HepG2 (cell line): ENCODE measurements around the gene BCAN. TPM values are rescaled to one million over a fixed set of nuclear protein-coding genes. Genes with fewer than 3 reads are reported as not detected.
A peak's percentile ranks its signal among the peaks of the same experiment; 100 is the strongest.

Source experiments
- ATAC-seq: fragments of 200-7000 bp; cut with Tn5 transposase; 3 replicates; pipeline ENCODE4 v1.9.1; 2020; ENCODE audit warnings: mild to moderate bottlenecking, moderate library complexity
- BruUV-seq: library from RNA; stranded (reverse); fragments of 400-500 nt; replicated peaks from 2 replicates; lab custom pipeline; 2021; lab: Mats Ljungman, UMichigan
- CTCF ChIA-PET: fragments of 300-600 bp; formaldehyde crosslinking; extraction: SDS; loops from one replicate; lab custom pipeline; 2021; ENCODE audit warnings: low total read pairs, inconsistent platforms, low intra/inter-chr PET ratio; lab: Yijun Ruan, JAX
- POLR2A ChIA-PET: fragments of 350-600 bp; sonication (Branson Sonifier 250); formaldehyde crosslinking; loops from one replicate; lab custom pipeline; 2020; ENCODE audit warnings: antibody characterized with exemption, inconsistent platforms; lab: Yijun Ruan, JAX
- DNase-seq: peaks from one replicate; pipeline ENCODE4 v3.0.0-alpha.2; 2015; ENCODE audit warnings: low spot score
- FAIRE-seq: peaks from 3 replicates; lab custom pipeline; 2011; peaks lifted over from hg19 to GRCh38; lab: Jason Lieb, UNC
- H2AFZ ChIP-seq: one replicate; pipeline ENCODE4 v1.6.1; 2011; ENCODE audit warnings: low read length, inconsistent platforms
- H3K27ac ChIP-seq: fragments of 300-600 bp; 3 replicates; pipeline ENCODE4 v1.8.0; 2011; ENCODE audit warnings: mixed run types, mild to moderate bottlenecking, mixed read lengths, low read length, inconsistent platforms; ENCODE audit not compliant: insufficient read depth; ENCODE audit errors: extremely low read length
- H3K27me3 ChIP-seq, 2 experiments: fragments of 200-600 bp in 1 of 2; 2 replicates in 1 of 2; 3 replicates in 1 of 2; pipeline versions ENCODE4 v1.6.0 to v1.8.0; 2011; ENCODE audit warnings: low read length in 2 of 2, mild to moderate bottlenecking in 2 of 2, moderate library complexity in 2 of 2, inconsistent platforms in 1 of 2; ENCODE audit not compliant: insufficient read depth in 2 of 2, control insufficient read depth in 1 of 2
- H3K36me3 ChIP-seq, 2 experiments: fragments of 200-600 bp in 1 of 2; replicated peaks in 1 of 2; 2 replicates in 1 of 2; 3 replicates in 1 of 2; pipeline versions ENCODE4 v1.5.1 to v1.8.0; 2011; ENCODE audit warnings: low read length in 2 of 2, inconsistent platforms in 1 of 2; ENCODE audit not compliant: insufficient read depth in 2 of 2, control insufficient read depth in 1 of 2
- H3K4me1 ChIP-seq: 2 replicates; pipeline ENCODE4 v1.5.1; 2012; ENCODE audit warnings: low read length, inconsistent platforms; ENCODE audit not compliant: insufficient read depth
- H3K4me2 ChIP-seq: 2 replicates; pipeline ENCODE4 v1.6.0; 2011; ENCODE audit warnings: low read depth, low read length, inconsistent platforms
- H3K4me3 ChIP-seq, 3 experiments: fragments of 200-600 bp in 1 of 3; sonication (generic), shearing (Covaris generic) in 1 of 3; replicated peaks in 1 of 3; 2 replicates each; pipeline ENCODE4 v1.5.1; 2011 to 2016; ENCODE audit warnings: low read length in 3 of 3, inconsistent platforms in 2 of 3, low read depth in 2 of 3, mild to moderate bottlenecking in 2 of 3, control low read depth in 1 of 3, mixed read lengths in 1 of 3; ENCODE audit not compliant: insufficient read depth in 1 of 3
- H3K79me2 ChIP-seq: one replicate; pipeline ENCODE4 v1.6.1; 2011; ENCODE audit warnings: low read length, inconsistent platforms; ENCODE audit not compliant: insufficient read depth
- H3K9ac ChIP-seq: 2 replicates; pipeline ENCODE4 v1.6.0; 2011; ENCODE audit warnings: mild to moderate bottlenecking, low read depth, low read length, inconsistent platforms; ENCODE audit not compliant: insufficient read depth
- H3K9me3 ChIP-seq: 2 replicates; pipeline ENCODE4 v1.5.1; 2012; ENCODE audit warnings: mild to moderate bottlenecking, low read length
- H4K20me1 ChIP-seq: 2 replicates; pipeline ENCODE4 v1.6.0; 2011; ENCODE audit warnings: inconsistent platforms, mild to moderate bottlenecking, low read length, moderate library complexity; ENCODE audit not compliant: insufficient read depth
- AGO1 ChIP-seq: fragments of 200-400 bp; formaldehyde crosslinking; IDR thresholded peaks from 2 replicates; pipeline ENCODE4 v1.6.1; 2017; ENCODE audit warnings: mild to moderate bottlenecking, low read depth, low read length, moderate library complexity; ENCODE audit not compliant: poor library complexity, severe bottlenecking
- CENPT ChIP-seq: sonication (generic); formaldehyde crosslinking; IDR thresholded peaks from 2 replicates; pipeline ENCODE4 v1.8.0; 2022; ENCODE audit warnings: low read depth, mild to moderate bottlenecking, moderate library complexity, missing genetic modification reagents
- ESRRA ChIP-seq: sonication (generic); formaldehyde crosslinking; IDR thresholded peaks from 2 replicates; pipeline ENCODE4 v1.5.1; 2020; ENCODE audit warnings: mild to moderate bottlenecking, low read depth, missing genetic modification reagents
- MAX ChIP-seq: IDR thresholded peaks from 2 replicates; pipeline ENCODE4 v1.6.1; 2012; ENCODE audit warnings: inconsistent platforms
- NBN ChIP-seq: fragments of 450-650 bp; conservative IDR thresholded peaks from 2 replicates; pipeline ENCODE4 v1.6.1; 2017
- SAP130 ChIP-seq: IDR thresholded peaks from 2 replicates; pipeline ENCODE4 v1.6.1; 2016; ENCODE audit warnings: low read depth
- SIX1 ChIP-seq: sonication (generic); formaldehyde crosslinking; IDR thresholded peaks from 2 replicates; pipeline ENCODE4 v1.4.0; 2020; ENCODE audit warnings: missing genetic modification reagents, borderline replicate concordance
- SMAD9 ChIP-seq: sonication (generic); formaldehyde crosslinking; IDR thresholded peaks from 2 replicates; pipeline ENCODE4 v1.5.1; 2020; ENCODE audit warnings: mild to moderate bottlenecking, missing genetic modification reagents
- ZNF557 ChIP-seq: sonication (generic); formaldehyde crosslinking; IDR thresholded peaks from 2 replicates; pipeline ENCODE4 v1.4.0; 2020; ENCODE audit warnings: missing genetic modification reagents
- ZNF687 ChIP-seq: sonication (generic); formaldehyde crosslinking; IDR thresholded peaks from 2 replicates; pipeline ENCODE4 v1.5.1; 2020; ENCODE audit warnings: mild to moderate bottlenecking, missing genetic modification reagents, moderate library complexity
- WGBS: methylation state at CpG from one replicate; pipeline ENCODE4 v1.1.6; 2017; ENCODE audit warnings: low lambda C conversion rate; 5-methylcytosine and 5-hydroxymethylcytosine counted together
- in situ Hi-C: cut with HindIII; loops from 2 replicates; pipeline ENCODE4 v1.10.0; 2017; ENCODE audit warnings: low pct_unique_long_range_greater_than_20kb; ENCODE audit not compliant: extremely low pct_ligation_motif_present
- intact Hi-C: fragments of 100-400 bp; cut with micrococcal nuclease; formaldehyde crosslinking; loops from one replicate; pipeline ENCODE4 v1.10.0; 2022; ENCODE audit not compliant: unreplicated experiment
- polyA plus RNA-seq, 8 experiments: library from polyadenylated mRNA; depleted of rRNA in 3 of 8; stranded (reverse) in 7 of 8; unstranded in 1 of 8; fragments of >200 nt; fragmentation: Illumina TruSeq in 4 of 8; extraction: Trizol in 4 of 8; gene quantifications; 2 replicates each; pipeline versions ENCODE4 v1.2.1 to v1.2.3, GENCODE V29; 2011 to 2016; ENCODE audit warnings: low read depth in 4 of 8, missing spikeins in 1 of 8, mixed read lengths in 1 of 8; ENCODE audit not compliant: insufficient read depth in 1 of 8
- total RNA-seq, 5 experiments: library from RNA; depleted of rRNA; stranded (reverse); fragments of >200 nt; fragmentation: Illumina TruSeq; extraction: Trizol; gene quantifications; 2 replicates each; pipeline ENCODE4 v1.2.3, GENCODE V29; 2016; ENCODE audit warnings: low read depth in 1 of 5
- TF ChIP-seq, protein P1 (sequence below): sonication (generic); formaldehyde crosslinking; IDR thresholded peaks from 2 replicates; pipeline ENCODE4 v1.8.1; 2023; ENCODE audit warnings: mild to moderate bottlenecking, inconsistent platforms, moderate library complexity, missing genetic modification reagents, borderline replicate concordance
- TF ChIP-seq, protein P2 (sequence below): sonication (generic); formaldehyde crosslinking; IDR thresholded peaks from 2 replicates; pipeline ENCODE4 v1.5.0; 2020; ENCODE audit warnings: mild to moderate bottlenecking, missing genetic modification reagents

The BCAN gene
- total and polyA plus RNA-seq, 2 of the 13 experiments (the other 11 are each of a cell fraction or from before 2014, with no cell fraction given), result not detected

DNA sequence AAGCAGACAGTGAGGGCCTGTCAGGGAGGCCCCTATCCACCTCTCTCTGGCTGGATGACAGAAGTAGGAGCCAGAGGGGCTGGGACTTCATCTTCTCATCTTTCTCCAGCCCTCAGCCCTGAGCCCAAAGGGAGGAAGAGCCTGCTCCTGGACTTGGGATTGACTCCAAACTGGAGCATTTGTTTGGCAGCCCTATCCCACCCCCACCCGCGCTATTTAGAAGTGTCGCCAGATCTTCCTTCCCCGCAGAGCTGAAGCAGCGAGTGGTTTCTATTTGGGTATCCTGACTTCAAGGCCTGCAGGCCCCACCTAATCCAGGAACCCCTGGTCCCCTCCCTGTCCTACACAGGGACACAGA lies 25.7 kb downstream of the BCAN start (continued):
- TF ChIP-seq, protein P1, sequence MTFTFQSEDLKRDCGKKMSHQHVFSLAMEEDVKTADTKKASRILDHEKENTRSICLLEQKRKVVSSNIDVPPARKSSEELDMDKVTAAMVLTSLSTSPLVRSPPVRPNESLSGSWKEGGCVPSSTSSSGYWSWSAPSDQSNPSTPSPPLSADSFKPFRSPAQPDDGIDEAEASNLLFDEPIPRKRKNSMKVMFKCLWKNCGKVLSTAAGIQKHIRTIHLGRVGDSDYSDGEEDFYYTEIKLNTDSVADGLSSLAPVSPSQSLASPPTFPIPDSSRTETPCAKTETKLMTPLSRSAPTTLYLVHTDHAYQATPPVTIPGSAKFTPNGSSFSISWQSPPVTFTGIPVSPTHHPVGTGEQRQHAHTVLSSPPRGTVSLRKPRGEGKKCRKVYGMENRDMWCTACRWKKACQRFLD (CRISPR knock-in tag), result no peak
- TF ChIP-seq CENPT (CRISPR knock-in tag), result no peak

- whole genome bisulfite sequencing, result 56% methylated on average over 6 of the region's 9 CpGs
- Histone ChIP-seq H2AFZ (no peak overlapping the region), H3K36me3 (no peaks in the 10 kb centered on the region), H3K27ac (no peak overlapping the region), H3K27me3 (no peaks in the 10 kb centered on the region), H3K4me3 (peak overlapping the region in 1 of 3 experiments; percentile 42; a peak in 1 of 6 replicates), H3K4me2 (peak overlapping the region; percentile 60), H4K20me1 (no peaks in the 10 kb centered on the region), H3K79me2 (no peaks in the 10 kb centered on the region), H3K9ac (peak overlapping the region; percentile 3; the same call in 1 of the 2 replicates), H3K9me3 (no peaks in the 10 kb centered on the region), H3K4me1 (peaks cover 60% of the 10 kb centered on the region)
- ATAC-seq (peak; percentile 60), DNase-seq (no peak), FAIRE-seq (no peak)
- TF ChIP-seq ZNF687 (CRISPR knock-in tag), result peak; percentile 9; the same call in 1 of the 2 replicates
- TF ChIP-seq AGO1, result peak; percentile 69
- 0 out of 2 replicates have a peak, but pooled peaks have one; percentile 12 for TF ChIP-seq SAP130 (CRISPR knock-in tag)
- TF ChIP-seq NBN, result no peak
- TF ChIP-seq, protein P2, sequence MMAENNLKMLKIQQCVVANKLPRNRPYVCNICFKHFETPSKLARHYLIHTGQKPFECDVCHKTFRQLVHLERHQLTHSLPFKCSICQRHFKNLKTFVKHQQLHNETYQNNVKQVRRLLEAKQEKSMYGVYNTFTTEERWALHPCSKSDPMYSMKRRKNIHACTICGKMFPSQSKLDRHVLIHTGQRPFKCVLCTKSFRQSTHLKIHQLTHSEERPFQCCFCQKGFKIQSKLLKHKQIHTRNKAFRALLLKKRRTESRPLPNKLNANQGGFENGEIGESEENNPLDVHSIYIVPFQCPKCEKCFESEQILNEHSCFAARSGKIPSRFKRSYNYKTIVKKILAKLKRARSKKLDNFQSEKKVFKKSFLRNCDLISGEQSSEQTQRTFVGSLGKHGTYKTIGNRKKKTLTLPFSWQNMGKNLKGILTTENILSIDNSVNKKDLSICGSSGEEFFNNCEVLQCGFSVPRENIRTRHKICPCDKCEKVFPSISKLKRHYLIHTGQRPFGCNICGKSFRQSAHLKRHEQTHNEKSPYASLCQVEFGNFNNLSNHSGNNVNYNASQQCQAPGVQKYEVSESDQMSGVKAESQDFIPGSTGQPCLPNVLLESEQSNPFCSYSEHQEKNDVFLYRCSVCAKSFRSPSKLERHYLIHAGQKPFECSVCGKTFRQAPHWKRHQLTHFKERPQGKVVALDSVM, result peak; percentile 41; the same call in 1 of the 2 replicates
- no peak for TF ChIP-seq SMAD9 (CRISPR knock-in tag)
- no peak for TF ChIP-seq ZNF557 (CRISPR knock-in tag)
- no peak for TF ChIP-seq ESRRA (CRISPR knock-in tag)
- no peak for TF ChIP-seq SIX1 (CRISPR knock-in tag)
- TF ChIP-seq MAX, result no peak
- CTCF ChIA-PET, result no interaction called here
- intact Hi-C loops, result loop anchor here (10.0 kb wide), 1 partner anchor 57 kb away; the partner anchor contains the start of genes ISG20L2 and METTL25B
- in situ Hi-C loops, result no loop called here
- POLR2A ChIA-PET, result interaction anchor here (11.4 kb wide), 1 partner anchor 6 kb away, joined by 189 read pairs; the partner anchor contains the start of gene NES
- BruUV-seq, result no TSS peak
Measured at GRCh38 chr1:156667968-156668709, 26.2 kb downstream of the BCAN start.
